GM19372 (cell line): ENCODE results near the gene PPIG.
"Not testable (repeated sequence)": the region's sequence is repeated elsewhere in the genome, so short reads cannot be mapped to it uniquely, and the experiment has no call there.

Source experiments
- ATAC-seq: cut with Tn5 transposase; IDR thresholded peaks from one replicate; pipeline ENCODE4 v1.9.1; 2021; ENCODE audit warnings: mild to moderate bottlenecking, low read depth, moderate library complexity; ENCODE audit not compliant: unreplicated experiment

The PPIG gene

GRCh38 chr2:169661265-169661664 is 77.1 kb downstream of the PPIG start:
- ATAC-seq: no peak

- ATAC-seq: no peak
These were observed 78.6 kb downstream of the PPIG start for GRCh38 chr2:169662744-169663143.

GRCh38 chr2:169663247-169663646 is 79.1 kb downstream of the PPIG start:
- no peak for ATAC-seq

- no peak for ATAC-seq
These were observed 80.4 kb downstream of the PPIG start for GRCh38 chr2:169664600-169664977.

GRCh38 chr2:169664978-169665930 is 81.1 kb downstream of the PPIG start:
- ATAC-seq: no peak

GRCh38 chr2:169667583-169667982 is 83.4 kb downstream of the PPIG start:
- ATAC-seq: no peak

- ATAC-seq: no peak
These were observed 86.1 kb downstream of the PPIG start for GRCh38 chr2:169670215-169670651.

GRCh38 chr2:169670937-169671336 is 86.8 kb downstream of the PPIG start:
- no peak for ATAC-seq

- ATAC-seq: no peak
These were observed 88.3 kb downstream of the PPIG start for GRCh38 chr2:169672406-169672805.

GRCh38 chr2:169673106-169673505 is 89.0 kb downstream of the PPIG start:
- no peak for ATAC-seq

GRCh38 chr2:169673921-169674320 is 89.8 kb downstream of the PPIG start:
- ATAC-seq: no peak

GRCh38 chr2:169676357-169676756 is 92.2 kb downstream of the PPIG start:
- no peak for ATAC-seq

GRCh38 chr2:169676850-169677249 is 92.7 kb downstream of the PPIG start:
- ATAC-seq: no peak

- no peak for ATAC-seq
These were observed 98.9 kb downstream of the PPIG start for GRCh38 chr2:169683054-169683424.

GRCh38 chr2:169683425-169684134 is 99.4 kb downstream of the PPIG start:
- no peak for ATAC-seq

GRCh38 chr2:169684135-169684565 is 100.0 kb downstream of the PPIG start:
- no peak for ATAC-seq

- ATAC-seq: not testable (repeated sequence)
These were observed 100.6 kb downstream of the PPIG start for GRCh38 chr2:169684712-169685111.

GRCh38 chr2:169686825-169687224 is 102.7 kb downstream of the PPIG start:
- not testable (repeated sequence) for ATAC-seq

GRCh38 chr2:169687943-169688342 is 103.8 kb downstream of the PPIG start:
- ATAC-seq: not testable (repeated sequence)

GRCh38 chr2:169690958-169691357 is 106.8 kb downstream of the PPIG start:
- ATAC-seq: no peak
